Mucosa of gallbladder (tissue), 1 donor: Measurements from ENCODE around the gene SLC17A1. TPM values are rescaled to one million over a fixed set of nuclear protein-coding genes. Genes with fewer than 3 reads are reported as not detected.

Experiments used
- DNase-seq: peaks from one replicate; pipeline ENCODE4 v3.0.0-alpha.2; 2020; ENCODE audit warnings: low spot score
- total RNA-seq: library from RNA; stranded (reverse); gene quantifications from one replicate; pipeline ENCODE4 v1.2.1, GENCODE V29; 2021
- donor health status: DM: no; HTN: no; CAD: no.

The SLC17A1 gene
- 0.63 TPM for total RNA-seq

- DNase-seq = peak; percentile 12
Observed at GRCh38 chr6:25831532-25832306, at the start of gene SLC17A1. SLC17A1 (minus strand) TSS chr6:25832052; CDS start chr6:25830557, 1,495 bp downstream.

GRCh38 chr6:25880601-25881000 is 48.7 kb upstream of the SLC17A1 start:
- DNase-seq = no peak

- DNase-seq = no peak
Observed at GRCh38 chr6:25878721-25879322, 47.0 kb upstream of the SLC17A1 start.

- no peak for DNase-seq
Observed at GRCh38 chr6:25875926-25876602, 44.2 kb upstream of the SLC17A1 start.

GRCh38 chr6:25875563-25875905 is 43.7 kb upstream of the SLC17A1 start:
- DNase-seq = no peak

- DNase-seq = no peak
Observed at GRCh38 chr6:25874822-25875562, 43.1 kb upstream of the SLC17A1 start.

GRCh38 chr6:25874118-25874517 is 42.3 kb upstream of the SLC17A1 start, which contains the start of gene SLC17A3:
SLC17A3 (minus strand) TSS chr6:25874243; CDS start chr6:25868387, 5,856 bp downstream.
- DNase-seq = no peak

GRCh38 chr6:25872814-25873213 is 41.0 kb upstream of the SLC17A1 start:
- no peak for DNase-seq

GRCh38 chr6:25869840-25870239 is 38.0 kb upstream of the SLC17A1 start:
- DNase-seq = no peak

- no peak for DNase-seq
Observed at GRCh38 chr6:25868436-25869183, 36.8 kb upstream of the SLC17A1 start.

GRCh38 chr6:25866011-25866410 is 34.2 kb upstream of the SLC17A1 start:
- no peak for DNase-seq

- no peak for DNase-seq
Observed at GRCh38 chr6:25863360-25863759, 31.5 kb upstream of the SLC17A1 start.

- no peak for DNase-seq
Observed at GRCh38 chr6:25862199-25862598, 30.3 kb upstream of the SLC17A1 start.

- no peak for DNase-seq
Observed at GRCh38 chr6:25852756-25853155, 20.9 kb upstream of the SLC17A1 start.

- DNase-seq = no peak
Observed at GRCh38 chr6:25851961-25852360, 20.1 kb upstream of the SLC17A1 start.

GRCh38 chr6:25844518-25844917 is 12.7 kb upstream of the SLC17A1 start:
- no peak for DNase-seq

GRCh38 chr6:25842526-25842925 is 10.7 kb upstream of the SLC17A1 start:
- no peak for DNase-seq

- no peak for DNase-seq
Observed at GRCh38 chr6:25835442-25836283, 3.8 kb upstream of the SLC17A1 start.

GRCh38 chr6:25834950-25835349 is 3.1 kb upstream of the SLC17A1 start:
- DNase-seq = no peak

GRCh38 chr6:25833136-25833535 is 1.3 kb upstream of the SLC17A1 start:
- no peak for DNase-seq
